CD4-positive, alpha-beta T cell treated with Interleukin-2 at 100 ng/mL for 4 hours (primary cell): ENCODE results near the gene GOLGA8B.
"Not testable (repeated sequence)": the region's sequence is repeated elsewhere in the genome, so short reads cannot be mapped to it uniquely, and the experiment has no call there.

ENCODE experiments used
- DNase-seq: peaks from one replicate; pipeline ENCODE4 v3.0.0-alpha.2; 2020; ENCODE audit warnings: low spot score

Gene GOLGA8B

DNA sequence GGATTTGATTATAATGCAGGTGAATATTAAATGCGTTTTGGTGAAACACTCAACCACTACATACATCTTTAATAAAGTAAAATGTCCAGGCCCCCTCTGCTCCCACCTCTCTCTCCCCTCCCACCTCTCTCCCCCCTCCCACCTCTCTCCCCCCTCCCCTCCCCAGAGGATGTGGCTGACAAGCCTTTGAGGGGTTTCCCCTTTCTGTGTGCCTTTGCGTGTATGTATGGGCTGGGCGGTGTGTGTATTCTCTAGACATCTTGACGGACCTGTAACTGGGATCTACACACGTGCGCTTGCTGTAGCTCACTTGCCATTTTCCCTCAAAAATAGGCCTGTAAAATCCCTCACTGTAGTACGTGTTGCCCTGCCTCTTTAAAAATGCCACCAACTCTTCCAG is 28.3 kb downstream of the GOLGA8B start:
- not testable (repeated sequence) for DNase-seq

- not testable (repeated sequence) for DNase-seq
Observed at GRCh38 chr15:34554716-34555115, 28.7 kb downstream of the GOLGA8B start.

GRCh38 chr15:34554126-34554525 is 29.3 kb downstream of the GOLGA8B start:
- not testable (repeated sequence) for DNase-seq

- DNase-seq: not testable (repeated sequence)
Observed at GRCh38 chr15:34550129-34550528, 33.3 kb downstream of the GOLGA8B start.

GRCh38 chr15:34549381-34549809 is 34.1 kb downstream of the GOLGA8B start:
- DNase-seq: not testable (repeated sequence)

DNA sequence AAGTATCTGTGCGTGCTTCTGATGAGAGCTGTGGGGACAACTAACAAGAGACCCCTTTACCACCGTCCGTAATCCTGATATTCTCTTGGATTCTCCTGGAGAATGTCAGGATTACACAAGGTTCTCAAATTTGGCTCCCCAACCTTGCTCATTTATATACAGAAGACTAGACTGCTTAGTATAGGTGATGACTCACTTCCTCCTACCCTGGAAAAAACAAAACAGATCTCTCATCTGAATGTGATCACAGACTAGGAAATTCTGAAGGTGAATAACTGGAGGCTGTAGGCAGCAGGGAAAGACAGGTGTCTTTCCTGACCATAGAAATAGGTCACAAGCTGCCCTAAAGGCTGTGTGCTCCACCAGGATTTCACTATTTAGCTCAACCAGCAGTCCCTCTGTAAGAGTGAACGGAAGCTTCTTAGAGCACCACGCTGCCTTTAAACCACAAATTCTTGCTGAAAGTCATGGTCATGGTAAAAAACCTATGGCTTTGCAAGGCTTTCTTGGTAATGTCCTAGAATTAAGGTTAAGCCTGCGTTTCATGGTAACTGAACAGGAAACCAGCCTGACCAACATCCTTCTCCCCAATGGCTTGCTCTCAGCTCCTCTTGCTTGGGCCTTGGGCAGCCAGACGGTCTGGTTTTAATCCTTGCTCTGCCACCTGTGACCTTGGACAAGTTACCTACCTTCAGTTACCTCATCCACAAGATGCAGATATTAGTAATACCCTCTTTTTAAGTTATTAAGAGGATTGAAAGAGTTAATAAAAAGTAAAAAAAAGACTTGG is 39.4 kb downstream of the GOLGA8B start:
- not testable (repeated sequence) for DNase-seq

DNA sequence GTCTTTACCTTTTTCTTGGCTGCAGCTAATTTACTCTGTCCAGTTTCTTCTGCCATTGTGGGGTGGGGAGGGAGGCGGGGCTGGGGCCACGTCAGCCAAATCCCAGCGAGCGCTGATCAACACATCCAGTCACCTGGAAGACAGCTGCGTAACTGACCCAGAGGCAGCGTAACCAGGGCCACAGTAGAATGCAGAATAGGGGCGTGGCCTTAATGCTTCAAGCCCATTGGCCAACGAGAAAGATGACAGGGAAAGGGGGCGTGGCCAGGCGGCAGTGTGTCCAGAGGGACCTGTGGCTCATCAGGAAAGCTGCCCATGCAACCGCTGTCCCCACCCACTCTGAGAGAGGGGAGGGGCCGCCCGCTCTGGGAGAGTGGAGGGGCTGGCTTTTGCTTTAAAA is 47.6 kb downstream of the GOLGA8B start:
- not testable (repeated sequence) for DNase-seq
